OCI-LY1 (cell line): ENCODE results near the gene LMBRD1.

Source experiments
- EZH2 ChIP-seq: fragments of 200-600 bp; sonication (generic), shearing (Covaris generic); IDR thresholded peaks from 2 replicates; pipeline ENCODE4 v1.8.0; 2017; ENCODE audit warnings: borderline replicate concordance, mixed run types, mild to moderate bottlenecking, antibody characterized with exemption, low read length, moderate library complexity, mixed read lengths
- TF ChIP-seq, protein P1 (sequence below): fragments of 200-600 bp; sonication (generic), shearing (Covaris generic); IDR thresholded peaks from 2 replicates; pipeline ENCODE4 v1.5.1; 2017; ENCODE audit warnings: mild to moderate bottlenecking, antibody characterized with exemption, low read length, moderate library complexity, mixed read lengths

DNA sequence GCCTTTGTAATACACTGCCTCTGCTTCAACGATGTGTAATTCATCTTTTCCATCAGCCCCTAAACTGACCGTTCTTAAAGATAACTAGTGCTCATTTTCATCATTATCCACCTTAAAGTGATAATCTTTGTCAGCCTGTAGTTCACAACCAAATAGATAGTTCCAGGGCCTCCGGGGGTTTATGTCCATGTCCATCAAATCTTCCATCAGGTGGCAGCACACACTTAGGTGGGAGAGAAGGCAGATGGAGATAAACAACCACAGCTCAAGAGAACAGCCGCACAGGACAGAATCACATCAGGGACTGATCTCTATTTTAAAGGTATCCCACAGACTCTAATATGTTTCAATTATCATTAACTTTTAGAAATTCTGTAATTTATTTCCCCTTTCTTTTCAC is 90.9 kb downstream of the LMBRD1 start:
- TF ChIP-seq, protein P1, sequence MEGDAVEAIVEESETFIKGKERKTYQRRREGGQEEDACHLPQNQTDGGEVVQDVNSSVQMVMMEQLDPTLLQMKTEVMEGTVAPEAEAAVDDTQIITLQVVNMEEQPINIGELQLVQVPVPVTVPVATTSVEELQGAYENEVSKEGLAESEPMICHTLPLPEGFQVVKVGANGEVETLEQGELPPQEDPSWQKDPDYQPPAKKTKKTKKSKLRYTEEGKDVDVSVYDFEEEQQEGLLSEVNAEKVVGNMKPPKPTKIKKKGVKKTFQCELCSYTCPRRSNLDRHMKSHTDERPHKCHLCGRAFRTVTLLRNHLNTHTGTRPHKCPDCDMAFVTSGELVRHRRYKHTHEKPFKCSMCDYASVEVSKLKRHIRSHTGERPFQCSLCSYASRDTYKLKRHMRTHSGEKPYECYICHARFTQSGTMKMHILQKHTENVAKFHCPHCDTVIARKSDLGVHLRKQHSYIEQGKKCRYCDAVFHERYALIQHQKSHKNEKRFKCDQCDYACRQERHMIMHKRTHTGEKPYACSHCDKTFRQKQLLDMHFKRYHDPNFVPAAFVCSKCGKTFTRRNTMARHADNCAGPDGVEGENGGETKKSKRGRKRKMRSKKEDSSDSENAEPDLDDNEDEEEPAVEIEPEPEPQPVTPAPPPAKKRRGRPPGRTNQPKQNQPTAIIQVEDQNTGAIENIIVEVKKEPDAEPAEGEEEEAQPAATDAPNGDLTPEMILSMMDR = no peak
- no peak for TF ChIP-seq EZH2
